Hindlimb muscle (tissue), 1 donor: ENCODE measurements around the gene DIS3L2. TPM values are rescaled to one million over a fixed set of nuclear protein-coding genes. Genes with fewer than 3 reads are reported as not detected.
"Not testable (repeated sequence)": the region's sequence is repeated elsewhere in the genome, so short reads cannot be mapped to it uniquely, and the experiment has no call there.

Source experiments
- DNase-seq: peaks from one replicate; pipeline ENCODE4 v3.0.0-alpha.2; 2013
- polyA plus RNA-seq: library from polyadenylated mRNA; unstranded; fragments of 120-200 nt; gene quantifications from one replicate; pipeline ENCODE4 v1.2.1, GENCODE V29; 2013; ENCODE audit not compliant: insufficient read length

The DIS3L2 gene
- polyA plus RNA-seq, 1 donor: 25.9 TPM

GRCh38 chr2:232058063-232058877 lies 96.8 kb downstream of the DIS3L2 start:
- no peak for DNase-seq

- DNase-seq: no peak
Measured at GRCh38 chr2:232058931-232059330, 97.4 kb downstream of the DIS3L2 start.

GRCh38 chr2:232061265-232061664 lies 99.8 kb downstream of the DIS3L2 start:
- DNase-seq: no peak

GRCh38 chr2:232073026-232073425 lies 111.5 kb downstream of the DIS3L2 start:
- DNase-seq: no peak

- no peak for DNase-seq
Measured at GRCh38 chr2:232073699-232074098, 112.2 kb downstream of the DIS3L2 start.

- no peak for DNase-seq
Measured at GRCh38 chr2:232075080-232075479, 113.6 kb downstream of the DIS3L2 start.

GRCh38 chr2:232075859-232076258 lies 114.3 kb downstream of the DIS3L2 start:
- no peak for DNase-seq

- no peak for DNase-seq
Measured at GRCh38 chr2:232076272-232076671, 114.8 kb downstream of the DIS3L2 start.

- no peak for DNase-seq
Measured at GRCh38 chr2:232076736-232077135, 115.2 kb downstream of the DIS3L2 start.

- no peak for DNase-seq
Measured at GRCh38 chr2:232085164-232085563, 123.7 kb downstream of the DIS3L2 start.

- DNase-seq: no peak
Measured at GRCh38 chr2:232085826-232086425, 124.4 kb downstream of the DIS3L2 start.

GRCh38 chr2:232088771-232089170 lies 127.3 kb downstream of the DIS3L2 start:
- DNase-seq: no peak

- DNase-seq: no peak
Measured at GRCh38 chr2:232094201-232094600, 132.7 kb downstream of the DIS3L2 start.

- DNase-seq: no peak
Measured at GRCh38 chr2:232094883-232095282, 133.4 kb downstream of the DIS3L2 start.

- DNase-seq: no peak
Measured at GRCh38 chr2:232097260-232097659, 135.7 kb downstream of the DIS3L2 start.

GRCh38 chr2:232097758-232098157 lies 136.2 kb downstream of the DIS3L2 start:
- no peak for DNase-seq

GRCh38 chr2:232102380-232102779 lies 140.9 kb downstream of the DIS3L2 start:
- no peak for DNase-seq

- DNase-seq: no peak
Measured at GRCh38 chr2:232103140-232103737, 141.7 kb downstream of the DIS3L2 start.

GRCh38 chr2:232104076-232104646 lies 142.6 kb downstream of the DIS3L2 start:
- no peak for DNase-seq

GRCh38 chr2:232111551-232111950 lies 150.0 kb downstream of the DIS3L2 start:
- DNase-seq: no peak

GRCh38 chr2:232113821-232114220 lies 152.3 kb downstream of the DIS3L2 start:
- no peak for DNase-seq

GRCh38 chr2:232115728-232116361 lies 154.3 kb downstream of the DIS3L2 start:
- not testable (repeated sequence) for DNase-seq

GRCh38 chr2:232116852-232117251 lies 155.3 kb downstream of the DIS3L2 start:
- no peak for DNase-seq
